Uterus (tissue), 4 donors: ENCODE measurements around the gene BMF. TPM values are rescaled to one million over a fixed set of nuclear protein-coding genes. Genes with fewer than 3 reads are reported as not detected.

Experiments used
- DNase-seq, 2 donors: peaks; one replicate each; pipeline ENCODE4 v3.0.0-alpha.2; 2019 to 2020
- H3K27ac ChIP-seq, 2 donors: fragments of 200-600 bp; sonication (generic); 1 replicate in 1 of 2; 2 replicates in 1 of 2; pipeline ENCODE4 v1.5.1; 2016 to 2018
- H3K27me3 ChIP-seq, 2 donors: fragments of 200-600 bp; sonication (generic); one replicate each; pipeline ENCODE4 v1.5.1; 2018 to 2019; ENCODE audit warnings: control low read depth in 1 of 2
- H3K36me3 ChIP-seq, 2 donors: fragments of 200-600 bp; sonication (generic); one replicate each; pipeline ENCODE4 v1.5.1; 2019; ENCODE audit warnings: control low read depth in 1 of 2
- H3K4me1 ChIP-seq, 2 donors: fragments of 200-600 bp; sonication (generic); one replicate each; pipeline ENCODE4 v1.5.1; 2018 to 2019; ENCODE audit warnings: control low read depth in 1 of 2
- H3K4me3 ChIP-seq, 2 donors: fragments of 200-600 bp; sonication (generic); 1 replicate in 1 of 2; 2 replicates in 1 of 2; pipeline ENCODE4 v1.5.1; 2018 to 2019; ENCODE audit warnings: mild to moderate bottlenecking in 1 of 2
- H3K9me3 ChIP-seq, 2 donors: fragments of 200-600 bp; sonication (generic); one replicate each; pipeline ENCODE4 v1.5.1; 2019; ENCODE audit warnings: control low read depth in 1 of 2
- POLR2A ChIP-seq, 2 donors: fragments of 450-650 bp; IDR thresholded peaks; one replicate each; pipeline ENCODE4 v1.6.1; 2016; ENCODE audit warnings: antibody characterized with exemption in 2 of 2, mild to moderate bottlenecking in 1 of 2, moderate library complexity in 1 of 2
- intact Hi-C: fragments of 100-400 bp; cut with DNase I; formaldehyde crosslinking; loops from one replicate; pipeline ENCODE4 v1.15.1; 2023; ENCODE audit warnings: low total_unique reads
- total RNA-seq, 4 donors: library from RNA; depleted of rRNA in 3 of 4; stranded (reverse); fragments of >200 nt in 3 of 4; gene quantifications; one replicate each; pipeline versions ENCODE4 v1.1.0 to v1.2.4, GENCODE V29; 2014 to 2023
- TF ChIP-seq, protein P1 (sequence below), 4 experiments: fragments of 200-600 bp in 2 of 4; fragments of 450-650 bp in 2 of 4; sonication (generic) in 2 of 4; IDR thresholded peaks; one replicate each; pipeline ENCODE4 v1.5.1; 2016 to 2019; ENCODE audit warnings: antibody characterized with exemption in 4 of 4, mild to moderate bottlenecking in 2 of 4, moderate library complexity in 1 of 4
- donor health status: DM: yes; HTN: yes; CAD: no.

The BMF gene
- total RNA-seq, 4 donors from 2014 or later, result 7.1 to 46.2 (median 22.6) TPM

DNA sequence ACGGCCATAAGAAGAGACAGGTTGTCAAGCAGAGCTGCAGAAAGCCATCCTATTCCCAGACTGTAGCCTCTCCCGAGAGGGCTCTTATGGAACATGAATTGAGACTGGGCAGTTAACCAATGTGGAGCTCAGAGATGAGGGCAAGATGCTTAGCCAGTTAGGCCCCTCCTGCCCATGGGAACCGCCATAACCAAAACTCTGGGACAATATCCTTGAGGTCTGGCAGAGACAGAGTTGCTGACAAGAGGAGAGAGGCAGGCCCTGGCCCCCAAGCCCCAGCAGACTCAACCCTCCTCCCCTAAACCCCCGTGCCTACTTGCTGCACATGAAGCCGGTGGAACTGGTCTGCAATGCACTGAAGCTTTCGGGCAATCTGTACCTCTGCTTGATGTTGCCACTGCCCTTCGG lies 4.8 kb downstream of the BMF start:
- peaks cover 29 to 70% of the 10 kb centered on the region in 2 donors for H3K4me1 ChIP-seq

DNA sequence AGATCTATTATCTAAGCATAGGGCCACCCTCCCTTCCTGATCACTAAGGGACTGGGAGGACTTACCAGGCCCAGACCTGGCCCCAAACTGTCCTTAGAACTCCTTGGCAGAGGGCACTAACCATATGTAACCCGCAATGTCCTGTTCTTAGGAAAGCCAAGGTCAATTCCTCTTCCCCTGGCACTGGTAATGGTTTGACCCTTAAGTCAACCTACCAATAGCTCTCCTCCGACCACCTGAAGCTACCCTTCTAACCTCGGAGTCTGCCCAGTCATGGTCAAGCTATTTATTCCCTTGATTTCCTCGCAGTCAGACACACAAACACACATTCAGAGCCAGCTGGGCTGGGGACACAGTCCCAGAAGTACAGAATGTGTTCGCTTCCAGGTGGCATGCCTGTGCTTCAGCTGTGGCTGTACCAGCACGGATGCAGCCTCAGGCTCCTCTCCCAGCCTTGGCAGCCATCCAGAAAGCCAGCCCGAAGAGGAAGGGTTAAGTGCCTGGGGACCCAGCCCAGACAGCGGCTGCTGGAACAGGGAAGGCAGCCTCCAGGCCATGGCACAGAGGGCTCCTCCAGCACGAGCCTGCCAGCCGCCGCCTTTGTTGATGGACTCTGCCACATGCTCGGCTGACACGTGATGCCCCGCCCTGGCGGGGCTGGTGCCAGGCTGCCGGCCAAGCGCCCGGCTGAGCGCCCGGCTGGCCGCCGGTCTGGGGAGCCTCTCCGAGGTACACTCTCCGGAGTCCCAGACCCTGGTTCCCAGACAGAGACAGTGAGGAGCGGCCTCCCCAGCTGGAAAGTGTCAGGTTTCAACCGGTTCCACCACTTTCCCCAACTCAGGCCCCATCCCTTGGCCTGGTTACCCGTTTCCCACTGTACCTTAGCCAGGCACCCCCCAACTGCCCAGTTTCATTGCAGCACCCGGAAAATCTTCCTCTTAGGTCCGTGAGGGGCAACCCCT lies 5.5 kb downstream of the BMF start:
- TF ChIP-seq POLR2A (IDR thresholded peaks at IDR 0.05), result no peak
- TF ChIP-seq, protein P1, sequence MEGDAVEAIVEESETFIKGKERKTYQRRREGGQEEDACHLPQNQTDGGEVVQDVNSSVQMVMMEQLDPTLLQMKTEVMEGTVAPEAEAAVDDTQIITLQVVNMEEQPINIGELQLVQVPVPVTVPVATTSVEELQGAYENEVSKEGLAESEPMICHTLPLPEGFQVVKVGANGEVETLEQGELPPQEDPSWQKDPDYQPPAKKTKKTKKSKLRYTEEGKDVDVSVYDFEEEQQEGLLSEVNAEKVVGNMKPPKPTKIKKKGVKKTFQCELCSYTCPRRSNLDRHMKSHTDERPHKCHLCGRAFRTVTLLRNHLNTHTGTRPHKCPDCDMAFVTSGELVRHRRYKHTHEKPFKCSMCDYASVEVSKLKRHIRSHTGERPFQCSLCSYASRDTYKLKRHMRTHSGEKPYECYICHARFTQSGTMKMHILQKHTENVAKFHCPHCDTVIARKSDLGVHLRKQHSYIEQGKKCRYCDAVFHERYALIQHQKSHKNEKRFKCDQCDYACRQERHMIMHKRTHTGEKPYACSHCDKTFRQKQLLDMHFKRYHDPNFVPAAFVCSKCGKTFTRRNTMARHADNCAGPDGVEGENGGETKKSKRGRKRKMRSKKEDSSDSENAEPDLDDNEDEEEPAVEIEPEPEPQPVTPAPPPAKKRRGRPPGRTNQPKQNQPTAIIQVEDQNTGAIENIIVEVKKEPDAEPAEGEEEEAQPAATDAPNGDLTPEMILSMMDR (IDR thresholded peaks at IDR 0.05), result no peak
- DNase-seq, result peak; percentile 80 to 83
- peaks cover 29 to 74% of the 10 kb centered on the region in 2 donors for H3K4me1 ChIP-seq
- intact Hi-C loops, result no loop called here
- peak overlapping the region in 1 of 2 donors; percentile 24 for H3K4me3 ChIP-seq
- H3K9me3 ChIP-seq, result no peaks in the 10 kb centered on the region
- H3K27me3 ChIP-seq, result no peaks in the 10 kb centered on the region
- no peaks in the 10 kb centered on the region for H3K36me3 ChIP-seq
- peak overlapping the region; percentile 95 for H3K27ac ChIP-seq

More for the DNA sequence above, 4.8 kb downstream of the BMF start:
- no peak for DNase-seq
- intact Hi-C loops, result no loop called here
- Histone ChIP-seq H3K9me3 (no peaks in the 10 kb centered on the region), H3K27me3 (no peaks in the 10 kb centered on the region), H3K27ac (peak overlapping the region; percentile 95), H3K4me3 (peak overlapping the region in 1 of 2 donors; percentile 24), H3K36me3 (no peaks in the 10 kb centered on the region)
- TF ChIP-seq, protein P1 (IDR thresholded peaks at IDR 0.05), result no peak
- no peak for TF ChIP-seq POLR2A (IDR thresholded peaks at IDR 0.05)

DNA sequence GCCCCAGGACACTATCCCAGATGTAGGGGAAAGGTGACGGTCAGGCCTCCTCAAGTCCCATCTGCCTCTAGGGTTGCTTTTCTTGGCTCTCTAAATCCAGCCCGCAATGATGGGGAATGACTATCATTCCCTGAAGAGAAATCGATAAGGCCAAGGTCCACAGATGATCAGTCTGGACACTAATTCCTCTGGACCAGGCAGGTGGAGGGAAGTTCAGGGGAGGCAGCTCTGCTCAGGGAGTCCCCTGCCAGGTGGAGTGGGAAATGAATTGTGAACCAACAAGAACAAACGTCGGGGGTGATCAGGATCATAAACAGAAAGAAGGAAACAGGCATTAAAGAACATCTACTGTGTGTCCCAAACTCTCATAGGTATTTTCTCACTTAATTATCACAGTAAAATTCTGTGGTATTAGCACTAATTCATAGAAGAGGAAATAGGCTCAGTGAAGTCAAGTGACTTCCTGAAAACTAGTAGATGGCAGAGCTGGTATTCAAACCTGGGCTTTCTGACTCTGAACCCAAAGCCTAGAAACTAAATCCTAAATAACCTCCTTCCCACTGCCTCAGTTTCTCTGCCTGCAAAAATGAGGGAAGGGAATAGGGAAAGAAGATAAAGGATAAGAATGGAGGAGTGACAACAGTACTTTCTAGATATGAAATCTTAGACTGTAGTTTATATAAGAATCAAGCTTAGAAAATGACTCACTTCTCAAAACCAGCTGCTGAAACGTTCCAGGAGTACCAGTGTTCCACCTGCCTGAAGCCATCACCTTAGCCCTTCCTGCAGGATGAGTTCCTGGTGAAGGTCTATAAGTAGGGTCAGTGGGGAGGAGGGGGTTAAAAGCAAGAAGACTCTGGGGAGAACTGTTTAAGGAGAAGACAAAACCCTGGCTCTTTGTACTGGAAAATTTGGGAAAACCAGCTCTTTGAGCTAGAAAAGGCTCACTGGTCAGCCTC lies 7.5 kb downstream of the BMF start:
- peak overlapping the region; percentile 95 for H3K27ac ChIP-seq
- no peak overlapping the region for H3K4me3 ChIP-seq
- intact Hi-C loops, result no loop called here

GRCh38 chr15:40100123-40100946 lies 8.3 kb downstream of the BMF start:
- Histone ChIP-seq H3K27me3 (no peaks in the 10 kb centered on the region), H3K4me1 (peaks cover 36 to 73% of the 10 kb centered on the region in 2 donors), H3K4me3 (no peak overlapping the region), H3K27ac (peak overlapping the region; percentile 95), H3K9me3 (no peaks in the 10 kb centered on the region), H3K36me3 (no peaks in the 10 kb centered on the region)
- intact Hi-C loops, result no loop called here
- DNase-seq, result no peak
- TF ChIP-seq, protein P1 (IDR thresholded peaks at IDR 0.05), result no peak

More for the DNA sequence above, 7.5 kb downstream of the BMF start:
- Histone ChIP-seq H3K9me3 (no peaks in the 10 kb centered on the region), H3K36me3 (no peaks in the 10 kb centered on the region), H3K27me3 (no peaks in the 10 kb centered on the region), H3K4me1 (peaks cover 41 to 76% of the 10 kb centered on the region in 2 donors)
- TF ChIP-seq, protein P1 (IDR thresholded peaks at IDR 0.05), result no peak
- TF ChIP-seq POLR2A (IDR thresholded peaks at IDR 0.05), result no peak
- no peak for DNase-seq
